Measurements from ENCODE around the gene CACNA1S. TPM values are rescaled to one million over a fixed set of nuclear protein-coding genes. Genes with fewer than 3 reads are reported as not detected.

Gene CACNA1S
- total RNA-seq, 1 experiment from 2014 or later: not detected

GRCh38 chr1:201146626-201147390, 34.6 kb upstream of the CACNA1S start:
- no peak overlapping the region for H2BK5ac ChIP-seq (ENCODE audit: insufficient read length, low read length)
- no peak for DNase-seq
- no peak overlapping the region for H3K9ac ChIP-seq (ENCODE audit: extremely low read depth, insufficient read length, low read length)
- Mint-ChIP-seq H3K4me3 (no peak overlapping the region), H3K9me3 (no peaks in the 10 kb centered on the region), H3K36me3 (ENCODE audit: insufficient read depth in 1 of 3, low read depth in 3 of 3) (peaks cover 60 to 99% (median 99%) of the 10 kb centered on the region in 3 experiments), H3K27me3 (ENCODE audit: low read depth) (no peaks in the 10 kb centered on the region), H3K27ac (peak overlapping the region in 1 of 3 experiments; percentile 41; a peak in 2 of 7 replicates), H3K4me1 (no peaks in the 10 kb centered on the region)
- no peak overlapping the region for H2BK120ac ChIP-seq (ENCODE audit: low read depth, low read length, poor library complexity, severe bottlenecking)
- no peaks in the 10 kb centered on the region for H3K9me3 ChIP-seq (ENCODE audit: control insufficient read depth, low read depth, low read length)
- no peak overlapping the region for H3K23ac ChIP-seq (ENCODE audit: insufficient read length, low read depth, low read length)
- no peak for TF ChIP-seq CTCF (conservative IDR thresholded peaks at IDR 0.05)
- no peaks in the 10 kb centered on the region for H3K4me1 ChIP-seq (ENCODE audit: insufficient read depth, low read length)
- no peak overlapping the region for H3K14ac ChIP-seq (ENCODE audit: insufficient read depth, low read length)
- no peak overlapping the region for H4K5ac ChIP-seq (ENCODE audit: insufficient read length, low read depth, low read length)
- H4K8ac ChIP-seq (replicated peaks; ENCODE audit: insufficient read length, low read depth, low read length): no peak overlapping the region
- H3K18ac ChIP-seq (ENCODE audit: insufficient read length, low read depth, low read length): no peak overlapping the region
- H3K23me2 ChIP-seq (ENCODE audit: insufficient read length, low read depth, low read length, poor library complexity, severe bottlenecking): no peaks in the 10 kb centered on the region
- no CpG with 5 or more reads among the region's 17 CpGs for WGBS (ENCODE audit: extremely low coverage, insufficient read length, low lambda C conversion rate)
- no peak overlapping the region for H2AFZ ChIP-seq (ENCODE audit: low read length)
- no peak overlapping the region for H3K27ac ChIP-seq (ENCODE audit: insufficient read length, low read depth, low read length)
- H2BK12ac ChIP-seq (ENCODE audit: insufficient read length, low read depth, low read length): no peak overlapping the region
- no peak overlapping the region for H3K4me2 ChIP-seq (ENCODE audit: insufficient read depth, insufficient read length, low read length)
- H2BK20ac ChIP-seq (ENCODE audit: low read depth, low read length, poor library complexity, severe bottlenecking): no peak overlapping the region
- peaks cover 2% of the 10 kb centered on the region for H3K79me1 ChIP-seq (ENCODE audit: insufficient read depth, low read depth, low read length, poor library complexity, severe bottlenecking)
- H3T11ph ChIP-seq (ENCODE audit: low read length): no peak overlapping the region
- no peaks in the 10 kb centered on the region for H3K27me3 ChIP-seq (ENCODE audit: insufficient read depth, low read length)
- no peaks in the 10 kb centered on the region for H3K79me2 ChIP-seq (ENCODE audit: insufficient read depth, low read length)
- no peak overlapping the region for H3K4ac ChIP-seq (ENCODE audit: low read depth, low read length)
- H2BK15ac ChIP-seq (ENCODE audit: low read depth, low read length): no peak overlapping the region
- no peak overlapping the region for H3K56ac ChIP-seq (ENCODE audit: insufficient read length, low read depth, low read length)
- no peak overlapping the region for H4K91ac ChIP-seq (ENCODE audit: insufficient read length, low read depth, low read length)
- H2AK5ac ChIP-seq (ENCODE audit: insufficient read length, low read length): no peak overlapping the region
- H4K20me1 ChIP-seq (ENCODE audit: control insufficient read depth, insufficient read depth, insufficient read length): no peaks in the 10 kb centered on the region

Measured in H9 (cell line).